ENCODE results near the gene ROCK1. TPM values are rescaled to one million over a fixed set of nuclear protein-coding genes. Genes with fewer than 3 reads are reported as not detected.
A peak's percentile ranks its signal among the peaks of the same experiment; 100 is the strongest.

Gene ROCK1
- total and polyA plus RNA-seq, 2 donors from 2014 or later: 10.5 to 56.5 TPM

- Histone ChIP-seq H3K9ac (ENCODE audit: low read length in 3 of 3) (no peak overlapping the region), H3K27ac (ENCODE audit: low read depth in 2 of 2, low read length in 2 of 2) (no peak overlapping the region), H3K27me3 (ENCODE audit: control insufficient read depth, insufficient read depth, low read length) (no peaks in the 10 kb centered on the region), H3K4me3 (ENCODE audit: low read length in 3 of 3) (no peak overlapping the region), H3K4me1 (ENCODE audit: control insufficient read depth in 2 of 3, insufficient read depth in 2 of 3, low read depth in 1 of 3, low read length in 3 of 3) (no peaks in the 10 kb centered on the region), H3K36me3 (ENCODE audit: control insufficient read depth in 2 of 3, insufficient read depth in 3 of 3, low read length in 3 of 3) (no peaks in the 10 kb centered on the region), H3K9me3 (ENCODE audit: control insufficient read depth in 2 of 3, insufficient read depth in 1 of 3, low read length in 3 of 3) (no peaks in the 10 kb centered on the region)
- intact Hi-C loops (cut with DNase I): no loop called here
- DNase-seq (no peak), FAIRE-seq (no peak)
- TF ChIP-seq CTCF (IDR thresholded peaks at IDR 0.05; ENCODE audit: borderline replicate concordance, extremely low read depth, insufficient read depth): no peak
These were observed 55.1 kb downstream of the ROCK1 start for GRCh38 chr18:21056545-21056944.

GRCh38 chr18:21054252-21054821, 57.3 kb downstream of the ROCK1 start:
- Histone ChIP-seq H3K36me3 (ENCODE audit: control insufficient read depth in 2 of 3, insufficient read depth in 3 of 3, low read length in 3 of 3) (no peaks in the 10 kb centered on the region), H3K4me3 (ENCODE audit: low read length in 3 of 3) (no peak overlapping the region), H3K27ac (ENCODE audit: low read depth in 2 of 2, low read length in 2 of 2) (no peak overlapping the region), H3K4me1 (ENCODE audit: control insufficient read depth in 2 of 3, insufficient read depth in 2 of 3, low read depth in 1 of 3, low read length in 3 of 3) (no peaks in the 10 kb centered on the region), H3K27me3 (ENCODE audit: control insufficient read depth, insufficient read depth, low read length) (no peaks in the 10 kb centered on the region), H3K9me3 (ENCODE audit: control insufficient read depth in 2 of 3, insufficient read depth in 1 of 3, low read length in 3 of 3) (no peaks in the 10 kb centered on the region), H3K9ac (ENCODE audit: low read length in 3 of 3) (no peak overlapping the region)
- no peak for DNase-seq
- peak; percentile 5 for TF ChIP-seq CTCF (IDR thresholded peaks at IDR 0.05; ENCODE audit: borderline replicate concordance, extremely low read depth, insufficient read depth)
- FAIRE-seq: no peak
- intact Hi-C loops (cut with DNase I): no loop called here

- Histone ChIP-seq H3K27me3 (ENCODE audit: control insufficient read depth, insufficient read depth, low read length) (no peaks in the 10 kb centered on the region), H3K36me3 (ENCODE audit: control insufficient read depth in 2 of 3, insufficient read depth in 3 of 3, low read length in 3 of 3) (no peaks in the 10 kb centered on the region), H3K27ac (ENCODE audit: low read depth in 2 of 2, low read length in 2 of 2) (no peak overlapping the region), H3K4me3 (ENCODE audit: low read length in 3 of 3) (no peak overlapping the region), H3K4me1 (ENCODE audit: control insufficient read depth in 2 of 3, insufficient read depth in 2 of 3, low read depth in 1 of 3, low read length in 3 of 3) (no peaks in the 10 kb centered on the region), H3K9me3 (ENCODE audit: control insufficient read depth in 2 of 3, insufficient read depth in 1 of 3, low read length in 3 of 3) (no peaks in the 10 kb centered on the region), H3K9ac (ENCODE audit: low read length in 3 of 3) (no peak overlapping the region)
- DNase-seq (no peak), FAIRE-seq (no peak)
- intact Hi-C loops (cut with DNase I): no loop called here
- TF ChIP-seq CTCF (IDR thresholded peaks at IDR 0.05; ENCODE audit: borderline replicate concordance, extremely low read depth, insufficient read depth): no peak
These were observed 58.5 kb downstream of the ROCK1 start for GRCh38 chr18:21053127-21053526.

- FAIRE-seq (no peak), DNase-seq (no peak)
- intact Hi-C loops (cut with DNase I): no loop called here
- no peak overlapping the region for H3K4me3 ChIP-seq (ENCODE audit: low read length in 3 of 3)
- H3K4me1 ChIP-seq (ENCODE audit: control insufficient read depth in 2 of 3, insufficient read depth in 2 of 3, low read depth in 1 of 3, low read length in 3 of 3): no peaks in the 10 kb centered on the region
- no peaks in the 10 kb centered on the region for H3K36me3 ChIP-seq (ENCODE audit: control insufficient read depth in 2 of 3, insufficient read depth in 3 of 3, low read length in 3 of 3)
- no peak for TF ChIP-seq CTCF (IDR thresholded peaks at IDR 0.05; ENCODE audit: borderline replicate concordance, extremely low read depth, insufficient read depth)
- H3K9me3 ChIP-seq (ENCODE audit: control insufficient read depth in 2 of 3, insufficient read depth in 1 of 3, low read length in 3 of 3): no peaks in the 10 kb centered on the region
- H3K27me3 ChIP-seq (ENCODE audit: control insufficient read depth, insufficient read depth, low read length): no peaks in the 10 kb centered on the region
- no peak overlapping the region for H3K27ac ChIP-seq (ENCODE audit: low read depth in 2 of 2, low read length in 2 of 2)
- H3K9ac ChIP-seq (ENCODE audit: low read length in 3 of 3): no peak overlapping the region
These were observed 59.2 kb downstream of the ROCK1 start for GRCh38 chr18:21052385-21052784.

All from kidney (tissue), 14 donors.